Measurements from ENCODE around the gene TERB2. TPM values are rescaled to one million over a fixed set of nuclear protein-coding genes. Genes with fewer than 3 reads are reported as not detected.
"Not testable (repeated sequence)": the region's sequence is repeated elsewhere in the genome, so short reads cannot be mapped to it uniquely, and the experiment has no call there.

Gene TERB2, protein sequence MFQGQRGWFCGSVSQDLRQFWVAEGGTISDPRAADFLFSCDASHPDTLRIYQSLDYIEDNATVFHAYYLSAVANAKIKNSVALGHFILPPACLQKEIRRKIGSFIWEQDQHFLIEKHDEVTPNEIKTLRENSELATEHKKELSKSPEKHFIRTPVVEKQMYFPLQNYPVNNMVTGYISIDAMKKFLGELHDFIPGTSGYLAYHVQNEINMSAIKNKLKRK
- not detected for total RNA-seq

DNA sequence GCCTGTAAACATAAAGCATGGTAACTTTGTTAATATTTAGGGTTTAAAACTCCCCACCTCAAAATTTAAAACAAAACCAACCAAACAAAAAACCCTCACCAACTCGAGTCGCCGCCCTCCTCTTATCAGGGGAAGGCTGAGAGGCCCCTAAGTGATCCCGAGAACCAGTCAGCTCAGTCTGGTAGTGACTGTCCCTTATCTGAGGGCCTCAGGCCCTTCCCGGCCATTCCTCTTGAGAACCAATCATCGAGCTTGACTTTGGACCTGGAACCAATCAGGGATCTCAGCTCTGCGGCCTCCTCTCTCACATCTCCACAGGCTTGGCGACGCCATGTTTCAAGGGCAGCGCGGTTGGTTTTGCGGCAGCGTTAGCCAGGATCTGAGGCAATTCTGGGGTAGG, at the start of gene TERB2:
Gene TERB2, plus strand, starts transcription at position 300 of the 400 bp plus-strand sequence. Its CDS starts 32 bp downstream, at position 332.
- H3K9me3 ChIP-seq, result no peaks in the 10 kb centered on the region
- TF ChIP-seq, protein P1, sequence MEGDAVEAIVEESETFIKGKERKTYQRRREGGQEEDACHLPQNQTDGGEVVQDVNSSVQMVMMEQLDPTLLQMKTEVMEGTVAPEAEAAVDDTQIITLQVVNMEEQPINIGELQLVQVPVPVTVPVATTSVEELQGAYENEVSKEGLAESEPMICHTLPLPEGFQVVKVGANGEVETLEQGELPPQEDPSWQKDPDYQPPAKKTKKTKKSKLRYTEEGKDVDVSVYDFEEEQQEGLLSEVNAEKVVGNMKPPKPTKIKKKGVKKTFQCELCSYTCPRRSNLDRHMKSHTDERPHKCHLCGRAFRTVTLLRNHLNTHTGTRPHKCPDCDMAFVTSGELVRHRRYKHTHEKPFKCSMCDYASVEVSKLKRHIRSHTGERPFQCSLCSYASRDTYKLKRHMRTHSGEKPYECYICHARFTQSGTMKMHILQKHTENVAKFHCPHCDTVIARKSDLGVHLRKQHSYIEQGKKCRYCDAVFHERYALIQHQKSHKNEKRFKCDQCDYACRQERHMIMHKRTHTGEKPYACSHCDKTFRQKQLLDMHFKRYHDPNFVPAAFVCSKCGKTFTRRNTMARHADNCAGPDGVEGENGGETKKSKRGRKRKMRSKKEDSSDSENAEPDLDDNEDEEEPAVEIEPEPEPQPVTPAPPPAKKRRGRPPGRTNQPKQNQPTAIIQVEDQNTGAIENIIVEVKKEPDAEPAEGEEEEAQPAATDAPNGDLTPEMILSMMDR (IDR thresholded peaks at IDR 0.05), result no peak

DNA sequence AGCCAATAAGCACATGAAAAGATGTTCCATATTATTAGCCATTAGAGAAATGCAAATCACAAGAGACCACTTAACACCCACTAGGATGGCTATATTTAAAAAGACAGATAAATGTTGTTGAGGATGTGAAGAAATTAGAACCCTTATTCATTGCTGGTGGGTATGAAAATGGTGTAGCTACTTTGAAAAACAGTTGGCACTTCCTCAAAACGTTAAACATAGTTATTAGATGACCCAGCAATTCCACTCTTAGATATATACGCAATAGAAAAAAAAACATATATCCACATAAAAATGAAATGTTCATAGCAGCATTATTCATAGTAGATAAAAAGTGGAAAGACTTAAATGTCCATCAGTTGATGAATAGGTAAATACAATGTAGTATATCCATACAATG, 47.1 kb upstream of the TERB2 start:
- no peak for DNase-seq (ENCODE audit: low spot score)
- H3K4me1 ChIP-seq, result no peaks in the 10 kb centered on the region
- H3K4me3 ChIP-seq, result no peak overlapping the region
- no peaks in the 10 kb centered on the region for H3K36me3 ChIP-seq
- no peak overlapping the region for H3K27ac ChIP-seq
- H3K9me3 ChIP-seq, result no peaks in the 10 kb centered on the region
- TF ChIP-seq, protein P1 (IDR thresholded peaks at IDR 0.05), result no peak
- H3K27me3 ChIP-seq, result no peaks in the 10 kb centered on the region

More for the DNA sequence above, at the start of gene TERB2:
- Histone ChIP-seq H3K36me3 (no peaks in the 10 kb centered on the region), H3K27ac (no peak within 1 kb of the TSS), H3K4me1 (no peaks in the 10 kb centered on the region), H3K27me3 (no peaks in the 10 kb centered on the region), H3K4me3 (no peak within 1 kb of the TSS)
- DNase-seq (ENCODE audit: low spot score), result no peak

DNA sequence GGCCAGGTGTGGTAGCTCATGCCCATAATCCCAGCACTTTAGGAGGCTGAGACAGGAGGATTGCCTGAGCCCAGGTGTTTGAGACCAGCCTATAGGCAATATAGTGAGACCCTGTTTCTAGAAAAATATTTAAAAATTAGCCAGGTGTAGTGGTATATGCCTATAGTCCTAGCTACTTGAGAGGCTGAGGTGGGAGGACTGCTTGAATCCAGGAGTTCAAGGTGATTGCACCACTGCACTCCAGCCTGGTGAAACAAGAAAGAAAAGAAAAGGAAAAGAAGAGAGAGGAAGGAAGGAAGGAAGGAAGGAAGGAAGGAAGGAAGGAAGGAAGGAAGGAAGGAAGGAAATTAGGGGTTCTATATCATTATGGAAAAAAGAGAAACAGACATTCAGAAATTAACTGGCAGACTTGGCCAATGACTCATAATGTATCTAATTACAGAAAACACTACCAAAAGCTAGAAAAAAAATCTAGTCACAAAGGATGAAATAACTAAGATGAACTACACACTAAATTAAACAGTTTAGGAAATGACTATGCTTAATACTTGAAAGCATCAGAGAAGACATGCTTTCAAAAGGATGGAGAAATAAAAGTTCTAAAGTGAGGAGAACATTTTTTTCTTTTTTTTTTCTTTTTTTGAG, 45.4 kb upstream of the TERB2 start:
- no peak overlapping the region for H3K27ac ChIP-seq
- no peaks in the 10 kb centered on the region for H3K9me3 ChIP-seq
- no peak for DNase-seq (ENCODE audit: low spot score)
- no peaks in the 10 kb centered on the region for H3K36me3 ChIP-seq
- no peaks in the 10 kb centered on the region for H3K4me1 ChIP-seq
- TF ChIP-seq, protein P1 (IDR thresholded peaks at IDR 0.05), result no peak
- H3K27me3 ChIP-seq, result no peaks in the 10 kb centered on the region
- H3K4me3 ChIP-seq, result no peak overlapping the region

DNA sequence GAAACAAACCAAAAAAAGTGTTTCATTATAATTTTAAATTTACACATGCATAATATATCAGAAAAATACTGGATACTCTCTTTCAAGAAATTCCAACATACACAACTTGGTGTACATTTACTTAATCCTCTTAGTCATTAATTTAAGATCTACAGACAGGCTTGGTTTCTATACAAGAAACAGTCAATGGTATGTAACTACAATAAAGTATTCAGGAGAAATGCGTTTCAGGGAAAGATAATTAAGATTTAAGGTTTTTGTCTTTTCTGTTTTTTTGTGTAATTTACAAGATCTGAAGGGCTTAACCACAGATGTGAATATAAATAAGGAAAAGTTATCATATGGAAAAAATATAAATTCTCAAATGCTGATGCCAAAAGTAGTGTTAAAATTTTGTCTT, 44.3 kb upstream of the TERB2 start:
- H3K36me3 ChIP-seq; H3K4me1 ChIP-seq; DNase-seq (ENCODE audit: low spot score); H3K27me3 ChIP-seq; H3K4me3 ChIP-seq; H3K27ac ChIP-seq; H3K9me3 ChIP-seq: not testable (repeated sequence)

DNA sequence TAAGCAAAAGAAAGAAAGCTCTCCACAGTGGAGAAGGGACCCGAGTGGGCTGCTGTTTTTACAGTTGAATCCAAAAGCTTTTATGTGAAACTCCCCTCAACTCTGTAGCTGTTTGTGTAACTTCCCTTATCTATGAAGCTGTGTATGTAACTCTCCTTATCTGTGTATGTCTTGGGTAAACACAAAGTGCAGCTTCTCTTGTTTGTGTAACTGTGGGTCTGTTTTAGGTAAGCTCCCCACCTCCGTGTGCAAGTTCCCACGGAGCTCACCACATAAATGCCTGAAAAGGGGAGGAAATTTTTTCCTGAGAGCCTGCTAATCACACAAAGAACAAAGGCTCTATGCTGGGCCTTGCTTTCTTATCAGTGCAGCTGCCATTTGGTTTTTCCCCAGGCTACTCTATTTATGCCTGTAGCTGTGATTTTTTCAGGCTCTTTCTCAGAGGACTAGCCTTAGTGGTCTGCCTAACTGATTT, 43.5 kb upstream of the TERB2 start:
- not testable (repeated sequence) for H3K4me1 ChIP-seq; H3K36me3 ChIP-seq; H3K4me3 ChIP-seq; DNase-seq (ENCODE audit: low spot score); H3K27me3 ChIP-seq; H3K9me3 ChIP-seq; H3K27ac ChIP-seq

DNA sequence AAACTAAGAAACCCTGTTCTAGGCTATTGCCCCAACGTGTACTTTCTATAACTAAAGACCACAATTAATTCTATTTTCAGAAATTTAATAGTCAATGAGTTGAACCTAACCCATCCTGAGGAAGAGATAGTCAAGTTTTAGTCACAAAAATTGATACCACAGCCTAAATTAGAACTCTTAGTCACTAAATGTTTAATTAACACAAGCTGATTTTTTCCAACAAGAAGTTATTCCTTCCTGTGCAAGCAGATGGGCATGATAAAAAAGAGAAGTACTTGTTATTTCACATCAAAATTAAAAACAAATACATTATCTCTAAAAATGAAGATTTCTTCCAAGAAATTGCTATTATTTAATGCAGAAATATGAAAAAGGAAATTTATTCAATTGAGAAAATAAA, 38.4 kb upstream of the TERB2 start:
- Histone ChIP-seq H3K9me3 (no peaks in the 10 kb centered on the region), H3K4me3 (no peak overlapping the region), H3K36me3 (no peaks in the 10 kb centered on the region), H3K27me3 (no peaks in the 10 kb centered on the region), H3K4me1 (no peaks in the 10 kb centered on the region), H3K27ac (no peak overlapping the region)
- DNase-seq (ENCODE audit: low spot score), result no peak
- TF ChIP-seq, protein P1 (IDR thresholded peaks at IDR 0.05), result no peak

DNA sequence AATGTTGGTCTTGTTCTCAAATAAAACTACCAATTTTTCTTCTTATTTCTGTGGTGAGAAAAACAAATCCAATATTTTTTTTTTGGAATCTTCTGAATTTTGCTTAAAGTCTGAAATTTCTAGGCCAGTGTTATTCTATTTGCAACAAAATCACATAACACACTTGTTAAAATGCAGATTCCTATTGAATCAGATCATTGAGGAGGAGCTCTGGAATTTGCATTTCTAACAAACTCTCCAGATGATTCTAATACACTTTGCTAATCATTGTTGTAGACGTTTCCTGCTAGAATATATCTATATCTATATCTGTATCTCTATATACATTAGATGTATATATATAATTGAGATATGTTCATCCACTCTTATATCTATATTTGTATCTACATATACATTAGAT, 27.8 kb upstream of the TERB2 start:
- not testable (repeated sequence) for H3K4me1 ChIP-seq; H3K27ac ChIP-seq; H3K4me3 ChIP-seq; H3K27me3 ChIP-seq; DNase-seq (ENCODE audit: low spot score); H3K9me3 ChIP-seq; H3K36me3 ChIP-seq

DNA sequence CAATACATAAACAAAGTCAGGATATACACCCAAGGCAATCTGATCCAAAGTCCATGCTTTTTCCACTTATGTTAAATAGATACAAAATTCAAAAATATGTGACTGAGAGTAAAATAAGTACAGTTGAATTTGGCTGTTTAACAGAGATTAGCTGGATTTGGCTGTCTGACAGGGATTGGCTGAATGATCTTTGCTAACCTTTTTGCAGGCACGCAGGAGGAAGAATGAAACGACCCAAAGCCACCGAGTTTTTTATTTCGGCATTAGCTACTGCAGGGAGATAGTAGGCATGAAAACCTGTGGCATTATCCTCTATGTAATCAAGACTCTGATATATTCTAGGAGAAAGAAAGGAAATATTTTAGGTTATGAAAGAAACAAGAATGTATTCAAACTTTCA, 26.2 kb upstream of the TERB2 start:
- H3K9me3 ChIP-seq; DNase-seq (ENCODE audit: low spot score); H3K27me3 ChIP-seq; H3K4me1 ChIP-seq; H3K4me3 ChIP-seq; H3K27ac ChIP-seq; H3K36me3 ChIP-seq: not testable (repeated sequence)

DNA sequence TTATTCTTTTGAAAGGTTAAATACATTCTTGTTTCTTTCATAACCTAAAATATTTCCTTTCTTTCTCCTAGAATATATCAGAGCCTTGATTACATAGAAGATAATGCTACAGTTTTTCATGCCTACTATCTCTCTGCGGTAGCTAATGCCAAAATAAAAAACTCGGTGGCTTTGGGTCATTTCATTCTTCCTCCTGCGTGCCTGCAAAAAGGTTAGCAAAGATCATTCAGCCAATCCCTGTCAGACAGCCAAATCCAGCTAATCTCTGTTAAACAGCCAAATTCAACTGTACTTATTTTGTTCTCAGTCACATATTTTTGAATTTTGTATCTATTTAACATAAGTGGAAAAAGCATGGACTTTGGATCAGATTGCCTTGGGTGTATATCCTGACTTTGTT, 1.8 kb downstream of the TERB2 start:
- not testable (repeated sequence) for H3K27me3 ChIP-seq; H3K4me1 ChIP-seq; H3K4me3 ChIP-seq; H3K9me3 ChIP-seq; DNase-seq (ENCODE audit: low spot score); H3K27ac ChIP-seq; H3K36me3 ChIP-seq
